Epithelial cell of prostate (primary cell): ENCODE measurements around the gene SMO.
"Not testable (repeated sequence)": the region's sequence is repeated elsewhere in the genome, so short reads cannot be mapped to it uniquely, and the experiment has no call there.

Source experiments
- DNase-seq: peaks from one replicate; pipeline ENCODE4 v3.0.0-alpha.2; 2011; ENCODE audit warnings: low read depth, low spot score
- H3K27ac ChIP-seq: fragments of 450-650 bp; 2 replicates; pipeline ENCODE4 v1.5.1; 2017; ENCODE audit warnings: mild to moderate bottlenecking

Gene SMO

GRCh38 chr7:129227646-129228578 lies 39.5 kb downstream of the SMO start:
- DNase-seq: no peak

GRCh38 chr7:129228633-129229032 lies 40.2 kb downstream of the SMO start:
- no peak overlapping the region for H3K27ac ChIP-seq
- no peak for DNase-seq

More at GRCh38 chr7:129227646-129228578, 39.5 kb downstream of the SMO start:
- no peak overlapping the region for H3K27ac ChIP-seq

- H3K27ac ChIP-seq: no peak overlapping the region
- DNase-seq: no peak
These were observed 43.2 kb downstream of the SMO start for GRCh38 chr7:129231666-129232065.

- no peak for DNase-seq
- H3K27ac ChIP-seq: no peak overlapping the region
These were observed 50.1 kb downstream of the SMO start for GRCh38 chr7:129238546-129238945.

GRCh38 chr7:129240119-129240820 lies 51.8 kb downstream of the SMO start:
- no peak for DNase-seq
- no peak overlapping the region for H3K27ac ChIP-seq

- H3K27ac ChIP-seq: no peak overlapping the region
- DNase-seq: no peak
These were observed 55.8 kb downstream of the SMO start for GRCh38 chr7:129244220-129244619.

- H3K27ac ChIP-seq: no peak overlapping the region
- DNase-seq: no peak
These were observed 57.1 kb downstream of the SMO start for GRCh38 chr7:129245533-129245932.

- no peak for DNase-seq
- H3K27ac ChIP-seq: no peak overlapping the region
These were observed 58.7 kb downstream of the SMO start for GRCh38 chr7:129247087-129247486.

- no peak for DNase-seq
- H3K27ac ChIP-seq: no peak overlapping the region
These were observed 63.7 kb downstream of the SMO start for GRCh38 chr7:129252128-129252527.

GRCh38 chr7:129252603-129253002 lies 64.2 kb downstream of the SMO start:
- H3K27ac ChIP-seq, DNase-seq: not testable (repeated sequence)

GRCh38 chr7:129255800-129256199 lies 67.4 kb downstream of the SMO start:
- H3K27ac ChIP-seq: no peak overlapping the region

GRCh38 chr7:129256221-129256620 lies 67.8 kb downstream of the SMO start:
- H3K27ac ChIP-seq: no peak overlapping the region
- DNase-seq: no peak

More at GRCh38 chr7:129255800-129256199, 67.4 kb downstream of the SMO start:
- DNase-seq: no peak

- no peak for DNase-seq
- H3K27ac ChIP-seq: no peak overlapping the region
These were observed 68.7 kb downstream of the SMO start for GRCh38 chr7:129257168-129257567.

- H3K27ac ChIP-seq: peak overlapping the region; percentile 25
- no peak for DNase-seq
These were observed 70.4 kb downstream of the SMO start for GRCh38 chr7:129258649-129259389.

GRCh38 chr7:129262324-129262723 lies 73.9 kb downstream of the SMO start:
- H3K27ac ChIP-seq: no peak overlapping the region
- no peak for DNase-seq
